Measurements from ENCODE around the gene SOS2.

SOS2 gene

GRCh38 chr14:50231475-50232275 lies at the start of gene SOS2:
TSS of gene SOS2 (minus strand) at chr14:50231578. CDS start at chr14:50231283, 295 bp downstream.
- DNase-seq (ENCODE audit: low read depth in 4 of 4, low spot score in 1 of 4): peak; percentile 39 to 69 (median 51)

DNA sequence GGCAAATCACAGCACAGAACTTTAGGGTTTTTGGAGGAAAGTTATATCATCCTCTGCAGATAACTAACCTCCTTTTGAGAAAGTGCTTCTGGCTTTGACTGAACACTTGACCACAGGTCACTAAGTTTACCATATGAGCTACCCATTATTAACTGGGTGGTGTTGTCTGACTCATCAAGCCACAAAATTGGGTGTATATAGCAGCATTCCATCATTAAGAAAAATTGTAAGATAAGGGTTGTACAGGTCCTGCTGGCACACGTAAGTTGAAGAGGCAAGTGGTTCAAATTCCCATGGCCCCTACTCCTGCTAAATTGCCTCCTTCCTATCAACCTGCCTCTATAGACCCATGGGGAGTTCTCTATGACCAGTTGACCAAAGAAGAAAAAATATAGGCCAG lies 41.1 kb upstream of the SOS2 start:
- DNase-seq (ENCODE audit: low read depth in 4 of 4, low spot score in 1 of 4): no peak

GRCh38 chr14:50270932-50271331 lies 39.6 kb upstream of the SOS2 start:
- no peak for DNase-seq (ENCODE audit: low read depth in 4 of 4, low spot score in 1 of 4)

DNA sequence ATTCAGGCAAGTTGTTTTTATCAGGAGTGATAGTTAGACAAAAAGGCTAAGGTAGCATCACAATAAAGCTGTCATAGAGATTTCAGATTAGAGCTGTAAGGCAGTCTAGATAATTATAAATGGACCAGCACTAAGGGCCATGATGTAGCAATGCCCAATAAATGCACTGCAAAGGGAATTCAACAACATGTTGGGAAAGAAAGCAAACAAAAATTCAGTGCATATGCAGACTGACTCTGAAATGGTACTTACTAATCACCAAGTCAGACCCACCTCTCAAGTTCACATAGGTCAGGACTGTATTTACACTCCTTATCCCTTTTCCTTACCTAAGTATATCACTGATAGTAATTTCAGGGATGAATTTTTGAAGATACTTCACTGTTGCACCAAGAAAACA lies 33.7 kb upstream of the SOS2 start:
- DNase-seq (ENCODE audit: low read depth in 4 of 4, low spot score in 1 of 4): no peak

GRCh38 chr14:50263321-50263720 lies 31.9 kb upstream of the SOS2 start:
- no peak for DNase-seq (ENCODE audit: low read depth in 4 of 4, low spot score in 1 of 4)

GRCh38 chr14:50262865-50263264 lies 31.5 kb upstream of the SOS2 start:
- no peak for DNase-seq (ENCODE audit: low read depth in 4 of 4, low spot score in 1 of 4)

- no peak for DNase-seq (ENCODE audit: low read depth in 4 of 4, low spot score in 1 of 4)
These were observed 29.1 kb upstream of the SOS2 start for GRCh38 chr14:50260511-50260910.

- no peak for DNase-seq (ENCODE audit: low read depth in 4 of 4, low spot score in 1 of 4)
These were observed 28.7 kb upstream of the SOS2 start for GRCh38 chr14:50260072-50260471.

GRCh38 chr14:50257732-50258131 lies 26.4 kb upstream of the SOS2 start:
- no peak for DNase-seq (ENCODE audit: low read depth in 4 of 4, low spot score in 1 of 4)

DNA sequence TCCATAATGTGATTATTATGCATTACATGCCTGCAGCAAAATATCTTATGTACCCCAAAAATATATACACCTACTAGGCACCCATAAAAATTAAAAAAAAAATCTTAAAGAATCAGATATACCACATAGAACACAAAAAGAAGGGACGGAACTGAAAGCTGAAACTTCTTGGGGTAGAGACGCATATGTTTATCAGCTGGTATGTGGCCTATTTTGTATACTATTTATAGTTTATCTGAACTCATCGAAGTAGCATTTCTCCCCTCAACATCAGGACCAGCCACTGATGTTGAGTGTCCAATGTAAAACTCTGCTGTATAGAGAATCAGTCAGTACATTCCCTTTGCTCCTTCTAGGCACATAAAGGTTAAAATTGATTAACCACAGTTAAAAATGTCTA lies 22.9 kb upstream of the SOS2 start:
- no peak for DNase-seq (ENCODE audit: low read depth in 4 of 4, low spot score in 1 of 4)

GRCh38 chr14:50249136-50249775 lies 17.9 kb upstream of the SOS2 start:
- no peak for DNase-seq (ENCODE audit: low read depth in 4 of 4, low spot score in 1 of 4)

GRCh38 chr14:50247245-50247644 lies 15.9 kb upstream of the SOS2 start:
- no peak for DNase-seq (ENCODE audit: low read depth in 4 of 4, low spot score in 1 of 4)

DNA sequence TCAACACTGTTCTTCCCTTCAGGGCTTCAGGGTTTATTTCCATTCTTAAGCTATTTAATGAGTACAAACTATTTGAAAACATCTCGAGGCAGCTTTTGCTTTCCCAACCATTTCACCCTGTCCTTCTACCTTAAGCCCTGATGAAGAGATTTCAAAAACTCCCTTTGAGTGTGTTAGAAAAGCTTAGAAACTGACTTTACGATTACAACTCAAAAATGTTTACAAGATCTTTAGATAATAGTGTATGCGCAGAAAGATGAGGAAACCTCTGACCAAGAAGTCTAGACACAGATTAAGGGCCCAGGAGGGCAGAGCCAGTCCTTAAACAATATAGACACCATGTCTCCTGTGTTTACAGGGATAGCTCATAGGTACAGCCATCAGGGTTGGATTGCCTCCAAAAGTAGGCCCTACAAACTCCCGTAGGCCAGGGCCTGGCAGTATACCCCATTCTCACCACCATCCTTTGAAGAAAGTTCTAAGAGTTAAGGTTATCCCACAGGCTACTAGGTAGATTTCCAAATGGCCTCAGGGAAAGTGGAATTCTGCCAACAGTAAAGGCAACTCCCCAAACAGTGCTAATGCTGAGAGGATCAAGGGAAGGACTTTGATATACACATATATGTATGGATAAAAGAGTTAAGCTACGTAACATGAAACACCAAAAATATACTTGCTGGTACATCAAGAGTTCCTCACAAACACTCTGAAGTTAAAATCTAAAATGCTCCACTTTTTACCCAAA lies 11.4 kb upstream of the SOS2 start:
- no peak for DNase-seq (ENCODE audit: low read depth in 4 of 4, low spot score in 1 of 4)

DNA sequence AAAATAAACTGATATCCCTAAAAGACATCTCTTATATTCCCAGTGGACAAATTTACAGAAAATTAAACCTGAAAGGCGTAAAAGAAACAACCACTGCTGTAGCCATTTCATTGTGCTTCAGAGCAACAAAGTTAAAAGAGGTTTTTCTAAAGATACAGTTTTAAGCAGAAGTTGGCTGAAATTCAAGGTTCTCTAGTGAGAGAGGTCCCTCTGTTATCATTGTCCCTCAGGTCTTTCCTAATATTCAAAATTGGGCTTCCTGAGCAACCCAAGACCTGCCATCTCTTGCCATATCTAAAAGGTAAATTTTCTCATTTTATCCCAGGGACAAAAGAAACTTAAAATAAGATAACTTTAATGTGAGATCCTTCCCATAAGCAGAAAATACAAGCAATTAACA lies 10.7 kb upstream of the SOS2 start:
- DNase-seq (ENCODE audit: low read depth in 4 of 4, low spot score in 1 of 4): no peak

- DNase-seq (ENCODE audit: low read depth in 4 of 4, low spot score in 1 of 4): no peak
These were observed 6.0 kb upstream of the SOS2 start for GRCh38 chr14:50237427-50237826.

- no peak for DNase-seq (ENCODE audit: low read depth in 4 of 4, low spot score in 1 of 4)
These were observed 2.5 kb upstream of the SOS2 start for GRCh38 chr14:50233951-50234250.

DNA sequence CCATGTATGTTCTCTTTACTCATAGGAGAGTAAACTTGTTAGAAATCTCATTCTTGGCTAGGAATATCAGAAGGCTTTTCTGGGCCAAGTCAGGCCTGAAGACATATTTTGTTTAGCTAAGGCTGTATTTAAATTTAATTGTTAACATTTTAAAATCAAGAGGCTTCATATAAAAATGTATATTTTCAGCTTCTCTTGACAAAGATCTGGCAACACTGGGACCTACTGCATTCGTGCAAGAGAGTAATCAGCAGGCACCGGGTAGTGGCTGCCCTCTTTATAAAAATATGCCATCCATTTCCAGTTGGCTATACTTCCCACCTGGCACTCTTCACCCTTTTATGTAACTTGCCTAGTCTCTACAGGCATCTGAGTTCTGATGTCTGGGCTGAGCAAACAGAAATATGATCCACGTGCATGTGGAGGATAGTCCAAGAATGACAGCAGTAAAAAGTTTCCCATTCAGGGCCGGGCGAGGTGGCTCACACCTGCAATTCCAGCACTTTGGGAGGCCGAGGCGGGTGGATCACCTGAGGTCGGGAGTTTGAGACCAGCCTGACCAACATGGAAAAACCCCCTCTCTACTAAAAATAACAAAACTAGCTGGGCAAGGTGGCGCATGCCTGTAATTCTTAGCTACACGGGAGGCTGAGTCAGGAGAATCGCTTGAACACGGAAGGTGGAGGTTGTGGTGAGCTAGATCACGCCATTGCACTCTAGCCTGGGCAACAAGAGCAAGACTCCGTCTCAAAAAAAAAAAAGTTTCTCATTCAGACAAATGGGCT lies 2.0 kb upstream of the SOS2 start:
- DNase-seq (ENCODE audit: low read depth in 4 of 4, low spot score in 1 of 4): peak in 1 of 4 experiments; percentile 16

DNA sequence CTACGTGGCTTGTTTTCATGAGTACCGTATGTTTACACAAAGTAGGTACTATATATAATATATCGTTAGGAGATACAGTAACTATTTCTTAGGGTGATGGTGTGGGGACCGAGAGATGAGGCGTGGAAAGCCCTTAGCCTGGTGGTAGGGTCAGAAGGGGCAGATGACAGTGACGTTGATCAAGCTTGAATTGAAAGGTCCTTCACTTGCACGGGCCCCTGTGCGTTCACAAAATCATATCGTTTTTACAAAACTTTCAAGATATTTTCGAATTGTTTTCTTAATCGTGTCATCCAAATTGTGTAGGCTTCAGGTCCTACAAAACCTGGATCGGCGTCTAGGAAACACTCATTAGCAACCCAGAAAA lies 881 bp upstream of the SOS2 start:
- DNase-seq (ENCODE audit: low read depth in 4 of 4, low spot score in 1 of 4): no peak

GRCh38 chr14:50230701-50231474 lies 490 bp downstream of the SOS2 start:
- peak in 1 of 4 experiments; percentile 15 for DNase-seq (ENCODE audit: low read depth in 4 of 4, low spot score in 1 of 4)

DNA sequence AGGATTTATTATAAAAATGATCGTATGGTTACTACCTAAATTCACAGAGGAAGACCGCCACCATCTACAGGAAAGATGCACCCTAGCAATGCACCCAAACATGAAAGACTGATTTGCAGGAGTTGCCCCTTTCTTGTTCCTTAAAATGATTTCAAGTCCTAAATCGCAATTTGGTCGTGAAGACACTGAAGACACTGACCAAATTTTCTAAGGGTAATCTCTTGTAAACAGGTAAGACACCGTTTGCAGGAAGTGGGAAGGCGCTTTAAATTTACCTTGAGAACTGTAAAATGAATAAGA lies 1.0 kb downstream of the SOS2 start:
- DNase-seq (ENCODE audit: low read depth in 4 of 4, low spot score in 1 of 4): no peak

DNA sequence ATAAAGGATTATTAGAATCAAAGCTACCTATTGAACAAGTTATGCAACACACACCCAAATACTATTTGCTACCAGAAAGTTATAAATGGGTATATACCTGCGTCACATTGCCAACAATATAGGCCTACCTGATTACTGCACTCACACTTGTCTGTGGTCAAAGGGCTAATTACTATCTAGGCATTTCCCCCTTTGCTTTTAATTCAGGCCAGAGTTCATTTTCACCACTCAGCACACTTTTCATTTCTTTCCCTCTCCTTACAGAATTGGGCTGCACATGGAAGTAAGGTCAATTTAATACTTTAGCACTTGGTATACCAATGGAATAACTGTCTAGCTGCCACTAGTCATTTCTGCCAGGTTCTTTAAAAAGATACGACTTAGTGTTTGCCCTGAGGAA lies 1.7 kb downstream of the SOS2 start:
- DNase-seq (ENCODE audit: low read depth in 4 of 4, low spot score in 1 of 4): no peak
